IMR-90 (cell line): ENCODE results near the gene SIPA1L3. TPM values are rescaled to one million over a fixed set of nuclear protein-coding genes. Genes with fewer than 3 reads are reported as not detected.
A peak's percentile ranks its signal among the peaks of the same experiment; 100 is the strongest.

Experiments used
- ATAC-seq: fragments of 200-7000 bp; cut with Tn5 transposase; 2 replicates; pipeline ENCODE4 v1.9.1; 2020; ENCODE audit warnings: low read depth, mild to moderate bottlenecking, moderate library complexity
- BruUV-seq: library from RNA; stranded (reverse); fragments of 400-500 nt; replicated peaks from 2 replicates; lab custom pipeline; 2021; lab: Mats Ljungman, UMichigan
- CTCF ChIA-PET: fragments of 300-600 bp; formaldehyde crosslinking; extraction: SDS; loops from one replicate; lab custom pipeline; 2021; ENCODE audit warnings: antibody characterized with exemption; lab: Yijun Ruan, JAX
- POLR2A ChIA-PET: fragments of 300-600 bp; sonication (Branson Sonifier 250); formaldehyde crosslinking; loops from one replicate; lab custom pipeline; 2022; ENCODE audit warnings: antibody characterized with exemption; ENCODE audit not compliant: unreplicated experiment; lab: Charles Lee
- DNase-seq: peaks from one replicate; pipeline ENCODE4 v3.0.0; 2013
- H2AFZ ChIP-seq: replicated peaks from 2 replicates; pipeline ENCODE3; 2013; ENCODE audit warnings: low read length, mild to moderate bottlenecking; ENCODE audit not compliant: poor library complexity
- H2AK5ac ChIP-seq: 2 replicates; pipeline ENCODE4 v1.6.1; 2013; ENCODE audit warnings: low read depth, low read length, inconsistent platforms
- H2AK9ac ChIP-seq: replicated peaks from 2 replicates; pipeline ENCODE3; 2013; ENCODE audit warnings: mild to moderate bottlenecking, low read depth, low read length, moderate library complexity; ENCODE audit not compliant: poor library complexity
- H2BK120ac ChIP-seq: 2 replicates; pipeline ENCODE4 v1.6.1; 2013; ENCODE audit warnings: low read depth, low read length, inconsistent platforms
- H2BK15ac ChIP-seq: 3 replicates; pipeline ENCODE4 v1.6.1; 2013; ENCODE audit warnings: low read depth, low read length, inconsistent platforms
- H2BK20ac ChIP-seq: 2 replicates; pipeline ENCODE4 v1.6.1; 2013; ENCODE audit warnings: low read depth, mild to moderate bottlenecking, inconsistent platforms, low read length, moderate library complexity
- H2BK5ac ChIP-seq: 2 replicates; pipeline ENCODE4 v1.6.1; 2013; ENCODE audit warnings: mild to moderate bottlenecking, low read depth, low read length, inconsistent platforms; ENCODE audit not compliant: poor library complexity, severe bottlenecking
- H3K14ac ChIP-seq: replicated peaks from 2 replicates; pipeline ENCODE4 v1.6.1; 2013; ENCODE audit warnings: low read depth, low read length, inconsistent platforms
- H3K18ac ChIP-seq: 2 replicates; pipeline ENCODE4 v1.6.1; 2013; ENCODE audit warnings: low read depth, low read length, control low read depth
- H3K23ac ChIP-seq: 2 replicates; pipeline ENCODE4 v1.6.1; 2013; ENCODE audit warnings: low read depth, low read length, inconsistent platforms
- H3K27ac ChIP-seq: 2 replicates; pipeline ENCODE4 v1.5.1; 2013; ENCODE audit warnings: mild to moderate bottlenecking, control low read depth, low read length; ENCODE audit not compliant: insufficient read depth
- H3K27me3 ChIP-seq: 2 replicates; pipeline ENCODE4 v1.6.1; 2013; ENCODE audit warnings: low read length; ENCODE audit not compliant: control insufficient read depth, insufficient read depth
- H3K36me3 ChIP-seq: 2 replicates; pipeline ENCODE4 v1.6.1; 2013; ENCODE audit warnings: low read length, mixed read lengths; ENCODE audit not compliant: control insufficient read depth, insufficient read depth
- H3K4ac ChIP-seq: 2 replicates; pipeline ENCODE4 v1.6.1; 2013; ENCODE audit warnings: low read depth, low read length, inconsistent platforms
- H3K4me1 ChIP-seq: 2 replicates; pipeline ENCODE4 v1.6.1; 2013; ENCODE audit warnings: low read length, mixed read lengths; ENCODE audit not compliant: control insufficient read depth, insufficient read depth
- H3K4me2 ChIP-seq: 2 replicates; pipeline ENCODE4 v1.6.1; 2013; ENCODE audit warnings: low read depth, mild to moderate bottlenecking, control low read depth, low read length, moderate library complexity
- H3K4me3 ChIP-seq: 2 replicates; pipeline ENCODE4 v1.5.1; 2013; ENCODE audit warnings: low read depth, mild to moderate bottlenecking, control low read depth, low read length, moderate library complexity; ENCODE audit not compliant: insufficient read depth
- H3K56ac ChIP-seq: 2 replicates; pipeline ENCODE4 v1.6.1; 2013; ENCODE audit warnings: low read length, inconsistent platforms; ENCODE audit not compliant: insufficient read depth; ENCODE audit errors: extremely low read depth
- H3K79me1 ChIP-seq, 2 experiments: 2 replicates each; pipeline ENCODE4 v1.6.1; 2013; ENCODE audit warnings: low read length in 2 of 2, inconsistent platforms in 1 of 2, low read depth in 1 of 2
- H3K9ac ChIP-seq: 2 replicates; pipeline ENCODE4 v1.6.1; 2013; ENCODE audit warnings: low read depth, low read length, control low read depth
- H3K9me1 ChIP-seq: 2 replicates; pipeline ENCODE4 v1.6.1; 2013; ENCODE audit warnings: low read length, inconsistent platforms; ENCODE audit not compliant: insufficient read depth
- H3K9me3 ChIP-seq: 2 replicates; pipeline ENCODE4 v1.6.1; 2013; ENCODE audit warnings: low read length; ENCODE audit not compliant: control insufficient read depth, insufficient read depth
- H4K20me1 ChIP-seq: 2 replicates; pipeline ENCODE4 v1.6.1; 2013; ENCODE audit warnings: low read length, inconsistent platforms; ENCODE audit not compliant: insufficient read depth
- H4K5ac ChIP-seq: 2 replicates; pipeline ENCODE4 v1.6.1; 2013; ENCODE audit warnings: mild to moderate bottlenecking, low read depth, low read length, control low read depth
- H4K8ac ChIP-seq, 2 experiments: 2 replicates each; pipeline ENCODE4 v1.6.1; 2013; ENCODE audit warnings: low read depth in 2 of 2, low read length in 2 of 2, control low read depth in 1 of 2, inconsistent platforms in 1 of 2
- H4K91ac ChIP-seq: 2 replicates; pipeline ENCODE4 v1.6.1; 2013; ENCODE audit warnings: low read depth, low read length, inconsistent platforms; ENCODE audit not compliant: insufficient read depth
- CEBPB ChIP-seq: IDR thresholded peaks from 2 replicates; pipeline ENCODE4 v1.6.1; 2012; ENCODE audit warnings: low read depth, low read length, improper control_type of control experiment
- CHD1 ChIP-seq: IDR thresholded peaks from 2 replicates; pipeline ENCODE4 v1.6.1; 2012; ENCODE audit warnings: low read depth, low read length, improper control_type of control experiment
- CTCF ChIP-seq: conservative IDR thresholded peaks from 2 replicates; pipeline ENCODE4 v1.5.1; 2012; ENCODE audit warnings: mild to moderate bottlenecking, low read depth, low read length, improper control_type of control experiment
- MAZ ChIP-seq: IDR thresholded peaks from 2 replicates; pipeline ENCODE4 v1.6.1; 2012; ENCODE audit warnings: low read depth, mild to moderate bottlenecking, low read length, improper control_type of control experiment, moderate library complexity, borderline replicate concordance
- NFE2L2 ChIP-seq: fragments of 150-350 bp; IDR thresholded peaks from 2 replicates; pipeline ENCODE4 v1.6.1; 2016; ENCODE audit warnings: low read depth, mild to moderate bottlenecking, low read length
- POLR2A ChIP-seq: IDR thresholded peaks from 2 replicates; pipeline ENCODE4 v1.6.1; 2012; ENCODE audit warnings: mild to moderate bottlenecking, low read depth, low read length
- RAD21 ChIP-seq: IDR thresholded peaks from 2 replicates; pipeline ENCODE4 v1.6.1; 2012; ENCODE audit warnings: low read length, improper control_type of control experiment
- RCOR1 ChIP-seq: IDR thresholded peaks from 2 replicates; pipeline ENCODE4 v1.6.1; 2012; ENCODE audit warnings: mild to moderate bottlenecking, low read length, improper control_type of control experiment; ENCODE audit not compliant: insufficient replicate concordance
- WGBS, 2 experiments: methylation state at CpG; one replicate each; pipeline versions ENCODE4 v1.1.5 to v1.1.7; 2013; ENCODE audit warnings: missing lambda C conversion rate in 2 of 2; ENCODE audit not compliant: insufficient read length in 1 of 2; ENCODE audit errors: extremely low coverage in 2 of 2; 5-methylcytosine and 5-hydroxymethylcytosine counted together
- dilution Hi-C: fragments of 300-500 bp; cut with HindIII; formaldehyde crosslinking; loops from one replicate; pipeline ENCODE4 v1.14.3; 2018; ENCODE audit warnings: low sequenced_read_pairs; ENCODE audit not compliant: unreplicated experiment
- in situ Hi-C: fragments of 300-500 bp; cut with MboI; formaldehyde crosslinking; loops from 3 replicates; pipeline ENCODE4 v1.14.3; 2019; ENCODE audit warnings: low sequenced_read_pairs, inconsistent platforms, mixed read lengths
- intact Hi-C: fragments of 100-400 bp; cut with micrococcal nuclease; formaldehyde crosslinking; loops from 2 replicates; pipeline ENCODE4 v1.10.0; 2022
- polyA plus RNA-seq, 3 experiments: library from polyadenylated mRNA; depleted of rRNA; stranded (reverse); fragments of >200 nt; gene quantifications; 2 replicates each; pipeline ENCODE4 v1.2.3, GENCODE V29; 2012; ENCODE audit warnings: low replicate concordance in 1 of 3
- total RNA-seq: library from RNA; depleted of rRNA; stranded (reverse); fragments of >200 nt; gene quantifications from 2 replicates; pipeline ENCODE4 v1.2.3, GENCODE V29; 2012
- TF ChIP-seq, protein P1 (sequence below): fragments of 150-350 bp; IDR thresholded peaks from 2 replicates; pipeline ENCODE4 v1.6.1; 2017; ENCODE audit warnings: mild to moderate bottlenecking, antibody characterized with exemption, low read length, low read depth
- TF ChIP-seq, protein P2 (sequence below): fragments of 150-350 bp; IDR thresholded peaks from 2 replicates; pipeline ENCODE4 v1.6.1; 2016; ENCODE audit warnings: low read depth, mild to moderate bottlenecking, low read length, moderate library complexity, borderline replicate concordance

SIPA1L3 gene
- total and polyA plus RNA-seq, 2 of the 4 experiments (the other 2 are of a cell fraction) = 4.1 to 9.4 TPM

GRCh38 chr19:38019396-38019724, 112.4 kb downstream of the SIPA1L3 start:
- H3K79me1 ChIP-seq = peaks cover 41 to 91% of the 10 kb centered on the region in 2 experiments
- H4K20me1 ChIP-seq = peaks cover 3% of the 10 kb centered on the region; the same call in 1 of the 2 replicates
- no peak overlapping the region for H4K91ac ChIP-seq
- whole genome bisulfite sequencing, 2 experiments = no CpG with 5 or more reads among the region's 2 CpGs
- H3K27me3 ChIP-seq = no peaks in the 10 kb centered on the region
- H3K9me3 ChIP-seq = no peaks in the 10 kb centered on the region
- H3K4me1 ChIP-seq = peaks cover 7% of the 10 kb centered on the region; the same call in 1 of the 2 replicates
- no peak overlapping the region for H3K14ac ChIP-seq
- DNase-seq (no peak), ATAC-seq (no peak)
- no peak overlapping the region for H3K27ac ChIP-seq
- H2AFZ ChIP-seq = no peak overlapping the region
- no peak overlapping the region for H3K18ac ChIP-seq
- no peak overlapping the region for H2BK20ac ChIP-seq
- TF ChIP-seq CHD1 = no peak
- TF ChIP-seq, protein P1, sequence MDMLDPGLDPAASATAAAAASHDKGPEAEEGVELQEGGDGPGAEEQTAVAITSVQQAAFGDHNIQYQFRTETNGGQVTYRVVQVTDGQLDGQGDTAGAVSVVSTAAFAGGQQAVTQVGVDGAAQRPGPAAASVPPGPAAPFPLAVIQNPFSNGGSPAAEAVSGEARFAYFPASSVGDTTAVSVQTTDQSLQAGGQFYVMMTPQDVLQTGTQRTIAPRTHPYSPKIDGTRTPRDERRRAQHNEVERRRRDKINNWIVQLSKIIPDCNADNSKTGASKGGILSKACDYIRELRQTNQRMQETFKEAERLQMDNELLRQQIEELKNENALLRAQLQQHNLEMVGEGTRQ = no peak
- TF ChIP-seq CEBPB = no peak
- TF ChIP-seq CTCF = no peak
- TF ChIP-seq POLR2A = no peak
- no peak for TF ChIP-seq MAZ
- TF ChIP-seq RCOR1 = no peak
- TF ChIP-seq RAD21 = no peak
- TF ChIP-seq, protein P2, sequence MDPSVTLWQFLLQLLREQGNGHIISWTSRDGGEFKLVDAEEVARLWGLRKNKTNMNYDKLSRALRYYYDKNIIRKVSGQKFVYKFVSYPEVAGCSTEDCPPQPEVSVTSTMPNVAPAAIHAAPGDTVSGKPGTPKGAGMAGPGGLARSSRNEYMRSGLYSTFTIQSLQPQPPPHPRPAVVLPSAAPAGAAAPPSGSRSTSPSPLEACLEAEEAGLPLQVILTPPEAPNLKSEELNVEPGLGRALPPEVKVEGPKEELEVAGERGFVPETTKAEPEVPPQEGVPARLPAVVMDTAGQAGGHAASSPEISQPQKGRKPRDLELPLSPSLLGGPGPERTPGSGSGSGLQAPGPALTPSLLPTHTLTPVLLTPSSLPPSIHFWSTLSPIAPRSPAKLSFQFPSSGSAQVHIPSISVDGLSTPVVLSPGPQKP = no peak
- TF ChIP-seq NFE2L2 = no peak
- CTCF ChIA-PET = interaction anchor here (0.5 kb wide), 1 partner anchor 93 kb away, joined by 3 read pairs; no protein-coding TSS in a partner anchor
- POLR2A ChIA-PET = no interaction called here
- H2AK5ac ChIP-seq = no peak overlapping the region; the same call in 1 of the 2 replicates
- H2BK15ac ChIP-seq = no peak overlapping the region
- H3K4me2 ChIP-seq = no peak overlapping the region
- no peak overlapping the region for H4K8ac ChIP-seq
- H3K9me1 ChIP-seq = peaks cover 34% of the 10 kb centered on the region
- BruUV-seq = no TSS peak
- peak overlapping the region; percentile 17; the same call in 1 of the 2 replicates for H3K23ac ChIP-seq
- no peak overlapping the region for H3K4me3 ChIP-seq
- no peak overlapping the region for H3K56ac ChIP-seq
- intact Hi-C loops = no loop called here
- in situ Hi-C loops = no loop called here
- H2BK5ac ChIP-seq = no peak overlapping the region
- H4K5ac ChIP-seq = no peak overlapping the region
- H3K36me3 ChIP-seq = no peaks in the 10 kb centered on the region
- no peak overlapping the region for H3K4ac ChIP-seq
- H3K9ac ChIP-seq = no peak overlapping the region
- no peak overlapping the region for H2BK120ac ChIP-seq
- dilution Hi-C loops = no loop called here
- peak overlapping the region; percentile 18 for H2AK9ac ChIP-seq
